Tibial artery (tissue), 4 donors: ENCODE data around the gene ANXA10.

Experiments used
- DNase-seq, 2 donors: peaks; one replicate each; pipeline ENCODE4 v3.0.0-alpha.2; 2019
- H3K27ac ChIP-seq, 2 donors: fragments of 200-600 bp; sonication (generic) in 1 of 2; 1 replicate in 1 of 2; 2 replicates in 1 of 2; pipeline ENCODE4 v1.5.1; 2018 to 2019; ENCODE audit warnings: mild to moderate bottlenecking in 1 of 2
- H3K27me3 ChIP-seq, 2 donors: fragments of 200-600 bp; sonication (generic) in 1 of 2; one replicate each; pipeline versions ENCODE4 v1.5.1 to v1.6.0; 2016 to 2019
- H3K36me3 ChIP-seq, 3 donors: fragments of 200-600 bp; sonication (generic) in 2 of 3; one replicate each; pipeline ENCODE4 v1.5.1; 2016 to 2019; ENCODE audit warnings: mild to moderate bottlenecking in 2 of 3
- H3K4me1 ChIP-seq, 4 donors: fragments of 200-600 bp; sonication (generic) in 2 of 4; 1 replicate in 3 of 4; 2 replicates in 1 of 4; pipeline ENCODE4 v1.5.1; 2016 to 2019
- H3K4me3 ChIP-seq, 2 donors: fragments of 200-600 bp; sonication (generic) in 1 of 2; 1 replicate in 1 of 2; 2 replicates in 1 of 2; pipeline ENCODE4 v1.5.1; 2018 to 2019; ENCODE audit warnings: mild to moderate bottlenecking in 2 of 2
- H3K9me3 ChIP-seq, 3 donors: fragments of 200-600 bp; sonication (generic) in 1 of 3; one replicate each; pipeline ENCODE4 v1.5.1; 2016 to 2019
- intact Hi-C: fragments of 100-400 bp; cut with DNase I; formaldehyde crosslinking; loops from one replicate; pipeline ENCODE4 v1.15.0; 2023; ENCODE audit warnings: low total_unique reads
- TF ChIP-seq, protein P1 (sequence below), 2 experiments: fragments of 200-600 bp in 1 of 2; fragments of 450-650 bp in 1 of 2; IDR thresholded peaks; one replicate each; pipeline ENCODE4 v1.5.1; 2017 to 2019; ENCODE audit warnings: antibody characterized with exemption in 2 of 2, mild to moderate bottlenecking in 1 of 2, moderate library complexity in 1 of 2

The ANXA10 gene

DNA sequence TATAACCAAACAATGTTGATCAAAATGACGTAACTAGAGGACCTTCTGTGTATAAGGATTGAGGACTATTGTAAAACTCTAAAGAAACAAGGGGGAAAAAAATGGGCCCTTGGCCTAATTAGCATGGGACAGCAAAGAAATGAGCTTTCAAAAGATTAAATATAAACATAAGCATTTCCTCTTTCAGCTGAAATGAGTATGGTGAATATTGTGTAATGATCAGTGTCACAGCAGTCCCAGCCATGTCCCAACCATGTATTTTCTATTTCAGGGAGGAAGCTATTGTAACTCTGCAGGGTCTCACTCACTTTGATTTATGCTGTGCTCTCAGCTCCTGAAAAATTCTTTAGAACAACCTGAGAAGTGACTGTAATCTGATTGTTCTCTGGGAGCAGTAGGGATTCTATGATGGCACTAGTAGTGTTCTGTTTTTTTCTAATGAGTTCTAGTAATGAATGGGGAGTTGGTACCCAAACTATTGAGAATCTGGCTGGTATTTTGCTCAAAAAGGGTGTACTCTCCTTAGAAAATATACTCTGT lies 25.8 kb downstream of the ANXA10 start:
- Histone ChIP-seq H3K4me3 (no peak overlapping the region), H3K36me3 (no peaks in the 10 kb centered on the region), H3K9me3 (no peaks in the 10 kb centered on the region), H3K4me1 (no peaks in the 10 kb centered on the region), H3K27ac (no peak overlapping the region), H3K27me3 (no peaks in the 10 kb centered on the region)
- no peak for DNase-seq
- intact Hi-C loops, result no loop called here
- TF ChIP-seq, protein P1, sequence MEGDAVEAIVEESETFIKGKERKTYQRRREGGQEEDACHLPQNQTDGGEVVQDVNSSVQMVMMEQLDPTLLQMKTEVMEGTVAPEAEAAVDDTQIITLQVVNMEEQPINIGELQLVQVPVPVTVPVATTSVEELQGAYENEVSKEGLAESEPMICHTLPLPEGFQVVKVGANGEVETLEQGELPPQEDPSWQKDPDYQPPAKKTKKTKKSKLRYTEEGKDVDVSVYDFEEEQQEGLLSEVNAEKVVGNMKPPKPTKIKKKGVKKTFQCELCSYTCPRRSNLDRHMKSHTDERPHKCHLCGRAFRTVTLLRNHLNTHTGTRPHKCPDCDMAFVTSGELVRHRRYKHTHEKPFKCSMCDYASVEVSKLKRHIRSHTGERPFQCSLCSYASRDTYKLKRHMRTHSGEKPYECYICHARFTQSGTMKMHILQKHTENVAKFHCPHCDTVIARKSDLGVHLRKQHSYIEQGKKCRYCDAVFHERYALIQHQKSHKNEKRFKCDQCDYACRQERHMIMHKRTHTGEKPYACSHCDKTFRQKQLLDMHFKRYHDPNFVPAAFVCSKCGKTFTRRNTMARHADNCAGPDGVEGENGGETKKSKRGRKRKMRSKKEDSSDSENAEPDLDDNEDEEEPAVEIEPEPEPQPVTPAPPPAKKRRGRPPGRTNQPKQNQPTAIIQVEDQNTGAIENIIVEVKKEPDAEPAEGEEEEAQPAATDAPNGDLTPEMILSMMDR (IDR thresholded peaks at IDR 0.05), result no peak

DNA sequence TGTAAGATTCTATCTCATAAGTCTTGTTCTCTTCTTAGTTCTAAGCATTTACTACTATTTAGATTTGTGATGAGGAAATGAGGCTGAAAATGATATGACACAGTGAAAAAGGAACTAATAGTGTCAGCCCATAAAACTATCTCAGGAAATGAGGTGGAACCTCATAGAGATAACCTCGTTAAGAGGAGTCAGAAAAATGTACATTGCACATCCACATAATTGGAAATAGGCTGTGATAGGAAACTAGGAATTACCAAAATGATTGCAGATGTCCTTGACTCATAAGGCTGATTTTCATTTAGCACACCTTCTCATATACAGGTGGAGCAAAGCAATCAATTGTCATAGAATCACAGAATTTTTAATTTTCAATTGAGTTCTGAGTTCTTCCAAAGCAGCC lies 26.8 kb downstream of the ANXA10 start:
- DNase-seq, result no peak
- no peaks in the 10 kb centered on the region for H3K27me3 ChIP-seq
- no peaks in the 10 kb centered on the region for H3K9me3 ChIP-seq
- no peak overlapping the region for H3K4me3 ChIP-seq
- H3K4me1 ChIP-seq, result no peaks in the 10 kb centered on the region
- no peaks in the 10 kb centered on the region for H3K36me3 ChIP-seq
- TF ChIP-seq, protein P1 (IDR thresholded peaks at IDR 0.05), result no peak
- intact Hi-C loops, result no loop called here
- no peak overlapping the region for H3K27ac ChIP-seq

DNA sequence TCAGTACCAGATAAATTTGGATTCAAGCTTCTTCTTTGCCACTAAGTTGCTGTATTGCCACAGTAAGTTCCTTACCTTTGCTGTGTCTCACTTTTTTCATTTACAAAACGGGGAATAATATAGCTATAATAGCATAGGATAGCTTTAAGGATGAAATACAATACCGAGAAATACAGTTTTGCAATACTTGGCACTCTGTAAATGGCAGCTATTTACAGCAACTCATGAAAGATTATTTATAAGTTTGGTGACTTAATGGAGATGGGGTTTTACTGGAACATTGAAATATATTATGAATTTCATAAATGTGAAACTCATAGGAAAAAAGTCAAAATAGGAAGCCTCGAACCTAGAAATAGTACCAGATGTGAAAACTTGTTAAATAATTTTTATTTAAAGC lies 27.6 kb downstream of the ANXA10 start:
- no peak for DNase-seq
- intact Hi-C loops, result no loop called here
- no peaks in the 10 kb centered on the region for H3K9me3 ChIP-seq

DNA sequence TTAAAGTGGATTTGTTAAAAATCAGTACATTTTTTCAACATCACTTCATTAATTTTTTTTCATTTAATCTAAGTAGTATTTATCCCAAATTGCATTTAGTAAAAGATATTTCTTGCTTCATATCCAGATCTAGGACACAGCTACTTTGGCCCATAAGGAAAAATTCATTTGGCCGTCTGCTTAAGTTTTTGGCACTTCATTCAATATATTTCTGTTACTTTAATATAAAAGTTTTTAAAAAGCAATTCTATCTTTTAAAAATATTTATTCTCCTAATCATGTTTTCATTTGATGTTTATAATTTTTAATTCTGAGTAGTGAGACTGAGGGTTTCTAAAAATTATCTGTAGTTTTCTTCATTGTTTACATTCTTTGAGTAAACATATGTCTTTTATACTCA lies 28.5 kb downstream of the ANXA10 start:
- TF ChIP-seq, protein P1 (IDR thresholded peaks at IDR 0.05), result no peak
- no peak overlapping the region for H3K4me3 ChIP-seq
- intact Hi-C loops, result no loop called here

More for the DNA sequence above, 27.6 kb downstream of the ANXA10 start:
- Histone ChIP-seq H3K27me3 (no peaks in the 10 kb centered on the region), H3K4me3 (no peak overlapping the region), H3K27ac (no peak overlapping the region), H3K4me1 (no peaks in the 10 kb centered on the region), H3K36me3 (no peaks in the 10 kb centered on the region)
- TF ChIP-seq, protein P1 (IDR thresholded peaks at IDR 0.05), result no peak

DNA sequence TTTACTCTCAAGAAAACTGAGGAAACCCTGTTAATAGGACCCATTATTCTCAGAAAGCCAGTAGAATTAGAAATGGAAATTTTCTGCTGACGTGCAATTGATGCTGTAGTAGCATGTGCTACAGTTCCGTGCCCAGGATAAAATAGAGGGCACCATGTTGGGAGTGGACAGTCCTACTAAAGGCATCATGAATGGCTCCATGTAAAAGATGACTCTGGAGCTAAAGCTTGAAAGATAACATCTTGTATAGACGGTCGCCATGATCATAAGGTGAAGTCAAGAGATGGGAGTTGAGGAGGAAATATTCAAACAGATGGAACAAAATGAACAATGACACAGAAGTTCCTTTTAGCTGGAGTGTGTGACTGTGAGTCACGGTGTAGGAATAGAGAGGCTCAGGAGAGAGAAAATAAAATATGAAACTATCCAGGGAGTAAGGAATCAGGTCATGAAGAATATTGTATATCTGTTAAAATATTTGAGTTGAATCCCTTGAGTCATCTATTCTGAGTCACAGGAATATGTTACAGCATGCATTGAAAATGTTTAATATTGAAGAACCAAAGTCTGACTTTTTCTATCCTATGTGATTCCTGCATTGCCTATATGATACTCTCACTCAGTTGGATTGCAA lies 31.8 kb downstream of the ANXA10 start:
- Histone ChIP-seq H3K9me3 (no peaks in the 10 kb centered on the region), H3K27me3 (no peaks in the 10 kb centered on the region), H3K36me3 (no peaks in the 10 kb centered on the region), H3K4me3 (no peak overlapping the region), H3K4me1 (no peaks in the 10 kb centered on the region), H3K27ac (no peak overlapping the region)
- TF ChIP-seq, protein P1 (IDR thresholded peaks at IDR 0.05), result no peak
- DNase-seq, result no peak
- intact Hi-C loops, result no loop called here

More for the DNA sequence above, 28.5 kb downstream of the ANXA10 start:
- no peaks in the 10 kb centered on the region for H3K36me3 ChIP-seq
- H3K27me3 ChIP-seq, result no peaks in the 10 kb centered on the region
- no peak overlapping the region for H3K27ac ChIP-seq
- no peak for DNase-seq
- no peaks in the 10 kb centered on the region for H3K4me1 ChIP-seq
- no peaks in the 10 kb centered on the region for H3K9me3 ChIP-seq
